Raji (cell line): ENCODE data around the gene DOHH.

Experiments used
- POLR2A ChIP-seq: IDR thresholded peaks from 2 replicates; pipeline ENCODE4 v1.6.1; 2011; ENCODE audit warnings: low read depth, low read length, control low read depth; ENCODE audit not compliant: insufficient read depth

Gene DOHH

GRCh38 chr19:3514930-3515329 is 14.5 kb upstream of the DOHH start:
- no peak for TF ChIP-seq POLR2A

- no peak for TF ChIP-seq POLR2A
Measured at GRCh38 chr19:3513229-3514140, 13.0 kb upstream of the DOHH start.

GRCh38 chr19:3512562-3513228 is 12.2 kb upstream of the DOHH start:
- TF ChIP-seq POLR2A: no peak

GRCh38 chr19:3511506-3512251 is 11.2 kb upstream of the DOHH start:
- TF ChIP-seq POLR2A: no peak

GRCh38 chr19:3510727-3511126 is 10.3 kb upstream of the DOHH start:
- no peak for TF ChIP-seq POLR2A

- no peak for TF ChIP-seq POLR2A
Measured at GRCh38 chr19:3509566-3509989, 9.1 kb upstream of the DOHH start.

- no peak for TF ChIP-seq POLR2A
Measured at GRCh38 chr19:3508771-3509535, 8.5 kb upstream of the DOHH start.

GRCh38 chr19:3507371-3508120 is 7.1 kb upstream of the DOHH start:
- no peak for TF ChIP-seq POLR2A

GRCh38 chr19:3506384-3507340 is 6.2 kb upstream of the DOHH start:
- no peak for TF ChIP-seq POLR2A

- TF ChIP-seq POLR2A: peak; percentile 69
Measured at GRCh38 chr19:3505598-3506383, 5.3 kb upstream of the DOHH start, which contains the start of gene FZR1. TSS of gene FZR1 (plus strand) at chr19:3506311. CDS start at chr19:3522990, 16,679 bp downstream.

- no peak for TF ChIP-seq POLR2A
Measured at GRCh38 chr19:3504735-3505134, 4.3 kb upstream of the DOHH start.

- no peak for TF ChIP-seq POLR2A
Measured at GRCh38 chr19:3503036-3503572, 2.6 kb upstream of the DOHH start.
